GM19328 (cell line): ENCODE measurements around the gene CDC16.
"Not testable (repeated sequence)": the region's sequence is repeated elsewhere in the genome, so short reads cannot be mapped to it uniquely, and the experiment has no call there.

Experiments used
- ATAC-seq: cut with Tn5 transposase; IDR thresholded peaks from one replicate; pipeline ENCODE4 v1.9.1; 2021; ENCODE audit warnings: mild to moderate bottlenecking, moderate library complexity; ENCODE audit not compliant: unreplicated experiment

The CDC16 gene

DNA sequence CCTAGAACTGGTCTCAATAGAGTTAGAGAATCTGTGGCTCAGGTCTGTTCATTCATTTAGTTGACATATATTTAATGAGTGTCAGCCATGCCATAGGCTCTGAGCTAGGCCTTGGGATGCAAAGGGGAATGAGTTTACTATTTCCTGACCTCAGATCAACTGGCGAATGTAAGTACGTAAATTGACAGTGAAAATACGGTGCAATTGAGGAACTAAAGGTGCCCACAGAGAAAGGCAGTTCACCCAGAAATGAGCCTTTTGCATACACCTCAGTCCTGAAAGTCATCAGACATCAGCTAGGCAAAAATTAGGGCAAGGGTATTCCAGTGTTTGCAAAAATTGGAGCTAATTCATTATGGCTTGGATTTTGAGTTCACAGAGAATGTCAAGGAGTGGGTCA is 26.1 kb downstream of the CDC16 start:
- ATAC-seq: no peak

DNA sequence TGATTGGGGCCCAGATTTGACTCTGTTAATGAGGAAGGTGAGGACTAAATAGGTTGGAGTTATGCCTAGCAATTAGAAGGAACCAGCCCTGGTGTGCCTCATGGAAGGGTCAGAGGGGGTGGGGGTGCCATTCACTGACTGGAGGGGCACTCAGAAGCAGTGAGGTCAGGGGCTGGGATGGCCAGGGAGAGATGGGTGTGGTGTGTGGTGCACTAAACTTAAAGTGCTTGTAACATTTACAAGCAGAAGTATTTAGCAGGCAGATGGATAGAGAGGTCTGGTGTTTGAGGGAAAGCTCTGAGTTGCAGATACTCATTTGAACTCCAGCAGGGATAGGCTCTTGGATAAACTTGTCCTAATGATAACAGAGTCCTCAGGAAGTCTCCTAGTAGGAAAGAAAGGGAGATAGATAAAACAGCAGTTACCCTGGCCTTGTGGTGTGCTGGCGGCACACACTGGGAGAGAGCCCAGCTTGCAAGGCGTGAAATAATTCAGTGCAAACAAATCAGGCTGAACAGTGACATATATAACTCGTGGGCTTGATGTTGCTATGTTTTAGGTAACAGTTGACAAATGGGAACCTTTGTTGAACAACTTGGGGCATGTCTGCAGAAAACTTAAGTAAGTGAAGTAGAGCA is 26.8 kb downstream of the CDC16 start:
- no peak for ATAC-seq

DNA sequence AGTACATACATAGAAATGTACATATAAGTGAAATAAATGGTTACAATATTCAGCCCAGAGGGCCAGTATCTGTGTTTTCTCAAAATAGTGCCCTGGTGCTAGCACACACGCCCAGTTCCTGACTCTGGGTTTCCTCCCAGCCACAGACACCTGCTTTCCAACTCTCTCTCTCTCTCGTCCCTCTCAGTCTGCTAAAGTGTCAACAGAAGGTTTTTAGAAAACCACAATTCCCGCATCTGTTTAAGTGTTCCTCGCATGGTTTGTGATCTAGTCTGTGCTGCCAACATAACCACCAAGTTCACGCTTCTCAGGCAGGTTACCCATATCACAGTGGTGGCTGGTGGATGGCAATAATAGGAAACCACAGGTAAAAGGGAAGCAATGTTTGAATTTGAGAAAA is 28.9 kb downstream of the CDC16 start:
- no peak for ATAC-seq

DNA sequence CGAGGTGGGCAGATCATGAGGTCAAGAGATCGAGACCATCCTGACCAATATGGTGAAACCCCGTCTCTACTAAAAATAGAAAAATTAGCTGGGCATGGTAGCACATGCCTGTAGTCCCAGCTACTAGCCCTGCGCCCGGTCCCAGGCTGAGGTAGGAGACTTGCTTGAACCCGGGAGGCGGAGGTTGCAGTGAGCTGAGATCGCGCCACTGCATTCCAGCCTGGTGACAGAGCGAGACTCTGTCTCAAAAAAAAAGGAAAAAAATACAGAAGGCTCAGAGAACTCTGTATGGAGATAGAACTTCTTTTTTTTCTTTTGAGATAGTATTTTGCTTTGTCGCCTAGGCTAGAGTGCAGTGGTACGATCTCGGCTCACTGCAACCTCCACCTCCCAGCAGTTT is 29.6 kb downstream of the CDC16 start:
- not testable (repeated sequence) for ATAC-seq

DNA sequence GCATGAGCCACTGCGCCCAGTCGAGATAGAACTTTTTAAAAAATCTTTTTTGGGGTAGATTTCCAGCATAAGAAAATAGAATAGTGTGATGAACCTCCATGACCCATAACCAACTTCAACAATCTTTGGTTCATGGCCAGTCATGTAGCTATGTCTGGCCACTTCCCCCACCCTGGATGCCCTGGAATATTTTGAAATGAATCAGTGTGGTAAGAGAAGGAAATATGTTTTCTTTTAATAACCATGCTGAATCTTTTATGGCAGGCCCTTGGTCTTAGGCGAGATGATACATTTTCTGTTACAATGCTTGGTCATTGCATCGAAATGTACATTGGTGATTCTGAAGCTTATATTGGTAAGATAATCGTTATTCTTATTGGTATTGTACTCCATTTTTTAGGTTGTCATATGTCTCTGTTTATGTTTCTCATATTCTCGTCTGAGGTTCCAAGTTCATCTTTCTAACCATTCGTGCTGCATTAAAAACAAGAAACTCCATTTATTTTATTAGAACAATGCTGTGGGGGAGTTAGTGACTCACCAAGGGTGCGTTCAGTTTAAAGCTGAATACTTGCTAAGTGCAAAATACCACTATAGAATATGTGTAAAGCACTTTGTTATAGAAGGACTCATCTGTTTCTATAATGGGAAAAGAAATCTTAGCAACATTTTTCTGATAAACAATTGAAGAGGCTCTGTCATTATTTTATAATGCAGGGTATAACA is 30.4 kb downstream of the CDC16 start:
- no peak for ATAC-seq

DNA sequence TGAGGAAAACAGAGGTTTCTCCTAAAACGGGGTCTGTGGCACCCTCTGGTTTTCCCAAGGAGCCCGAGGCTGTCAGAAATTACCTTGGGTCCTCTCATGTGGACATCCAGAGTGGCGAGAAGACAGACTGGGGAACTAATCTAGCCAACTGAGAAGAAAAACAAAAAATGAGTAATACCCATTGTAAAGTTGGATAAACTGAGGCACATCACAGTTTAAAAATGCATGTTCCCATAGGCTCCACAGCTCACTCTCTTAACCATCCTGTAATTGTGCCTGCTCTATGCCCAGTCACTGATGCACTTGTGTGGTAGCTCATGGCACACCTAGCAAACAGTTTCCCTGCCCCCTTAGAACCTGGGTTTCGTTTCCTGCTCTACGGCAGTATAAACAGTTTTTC is 31.5 kb downstream of the CDC16 start:
- ATAC-seq: no peak

DNA sequence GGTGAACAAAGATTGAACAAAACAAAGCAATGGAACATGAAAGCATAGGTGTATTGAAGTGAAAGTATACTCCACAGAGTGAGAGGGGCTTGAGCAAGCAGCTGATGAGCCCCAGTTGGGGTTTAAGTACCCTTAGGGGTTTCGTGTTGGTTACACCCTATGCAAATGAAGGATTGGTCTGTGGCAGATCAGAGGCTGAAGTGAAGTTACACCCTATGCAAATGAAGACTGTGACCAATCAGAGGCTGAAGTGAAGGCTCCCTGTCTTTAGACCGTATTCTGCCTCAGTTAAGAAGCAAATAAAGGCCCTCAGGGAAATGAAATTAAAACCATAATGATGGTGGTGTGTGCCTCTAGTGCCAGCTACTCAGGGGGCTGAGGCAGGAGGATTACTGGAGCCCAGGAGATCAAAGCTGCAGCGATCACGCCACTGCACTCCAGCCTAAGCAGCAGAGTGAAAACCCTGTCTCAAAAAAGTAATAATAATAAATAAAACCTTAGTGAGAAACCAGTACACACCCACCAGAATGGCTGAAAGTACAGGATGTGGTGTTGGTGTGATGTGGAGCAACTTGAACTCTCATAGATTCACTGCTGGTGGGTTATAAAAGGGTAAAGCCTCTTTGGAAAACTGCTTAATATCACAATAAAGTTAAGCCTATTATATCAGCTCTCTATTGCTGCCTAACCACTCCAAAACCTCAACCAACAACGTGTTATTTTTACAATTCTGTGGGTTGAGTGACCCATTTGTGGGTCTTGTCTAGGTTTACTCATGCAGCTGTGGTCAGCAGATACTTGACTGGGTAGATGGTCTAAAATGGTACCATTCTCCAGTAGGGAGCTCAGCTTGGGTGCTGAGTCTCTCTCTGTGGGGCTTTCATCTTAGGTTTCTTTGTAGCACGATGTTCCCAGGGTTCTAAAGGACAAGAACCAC is 33.9 kb downstream of the CDC16 start:
- ATAC-seq: no peak

DNA sequence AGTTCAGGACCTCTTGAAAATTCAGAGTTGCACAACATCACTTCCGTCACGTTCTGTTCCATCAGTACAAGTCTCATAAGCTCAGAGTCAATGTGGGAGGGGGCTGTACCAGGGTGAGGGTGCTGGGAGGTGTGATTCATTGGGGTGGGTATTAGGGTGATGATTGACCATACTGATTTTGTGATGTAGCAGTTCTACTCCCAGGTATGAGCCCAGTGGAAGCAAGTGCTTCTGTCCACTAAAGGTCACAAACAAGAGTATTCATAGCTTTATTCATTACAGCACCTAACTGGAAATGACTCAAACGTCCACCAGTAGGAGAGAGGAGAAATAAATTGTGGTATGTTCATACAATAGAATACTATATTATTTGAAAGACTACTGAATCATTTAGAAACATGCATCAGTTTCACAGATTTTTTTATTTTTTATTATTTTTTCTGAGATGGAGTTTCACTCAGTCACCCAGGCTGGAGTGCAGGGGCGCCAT is 34.6 kb downstream of the CDC16 start:
- ATAC-seq: no peak

DNA sequence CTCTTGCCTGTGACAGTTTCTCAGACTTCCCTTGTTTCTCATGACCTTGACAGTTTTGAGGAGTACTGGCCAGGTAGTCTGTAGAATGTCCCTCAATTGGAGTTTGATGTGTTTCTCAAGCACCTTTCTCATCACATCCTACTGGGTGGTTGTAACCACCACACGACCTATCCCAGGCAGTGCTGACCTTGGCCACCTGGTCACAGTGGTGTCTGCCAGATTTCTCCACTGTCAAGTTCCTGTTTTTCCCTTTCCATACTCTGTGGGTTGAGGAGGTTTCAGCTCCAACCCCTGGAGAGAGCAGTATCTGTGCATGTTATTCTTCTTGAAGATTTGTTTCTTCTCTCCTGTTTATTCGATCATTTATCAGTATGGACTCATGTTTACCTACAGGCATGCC is 38.3 kb downstream of the CDC16 start:
- no peak for ATAC-seq

DNA sequence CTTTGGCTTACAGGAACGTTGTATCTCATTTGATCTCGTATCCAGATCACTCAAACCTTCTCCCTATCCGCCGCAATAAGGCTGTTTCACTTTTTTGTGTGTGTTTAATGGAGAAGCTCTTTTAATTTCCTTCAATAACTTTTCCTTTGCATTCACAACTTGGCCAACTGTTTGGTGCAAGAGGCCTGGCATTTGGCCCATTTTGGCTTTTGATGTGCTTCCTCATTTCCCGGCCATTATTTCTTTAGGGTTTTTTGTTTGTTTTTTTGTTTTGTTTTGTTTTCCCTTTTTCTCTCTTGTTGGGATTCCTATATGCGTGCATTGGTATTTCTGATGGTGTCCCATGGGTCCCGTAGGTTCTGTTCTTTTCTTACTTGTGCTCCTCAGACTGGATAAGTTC is 40.6 kb downstream of the CDC16 start:
- ATAC-seq: no peak

DNA sequence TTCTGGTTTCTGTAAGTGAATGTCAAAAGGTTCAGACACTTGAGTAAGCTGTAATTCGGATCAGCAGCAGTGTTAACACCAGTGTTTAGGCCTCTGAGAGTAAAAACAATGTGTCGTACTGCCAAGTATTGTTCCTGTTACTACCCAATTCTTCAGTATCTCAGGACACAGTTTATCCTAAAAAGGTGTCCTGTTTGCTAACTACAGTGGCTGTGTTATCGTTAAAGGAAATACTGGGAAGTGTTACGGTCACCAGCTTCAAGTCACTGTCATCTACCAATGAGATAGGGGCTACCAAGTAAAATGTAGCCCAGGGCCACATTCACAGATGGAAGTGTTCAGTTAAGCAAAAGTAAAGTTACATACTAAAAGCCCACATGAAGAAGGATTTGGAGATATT is 44.4 kb downstream of the CDC16 start:
- no peak for ATAC-seq

DNA sequence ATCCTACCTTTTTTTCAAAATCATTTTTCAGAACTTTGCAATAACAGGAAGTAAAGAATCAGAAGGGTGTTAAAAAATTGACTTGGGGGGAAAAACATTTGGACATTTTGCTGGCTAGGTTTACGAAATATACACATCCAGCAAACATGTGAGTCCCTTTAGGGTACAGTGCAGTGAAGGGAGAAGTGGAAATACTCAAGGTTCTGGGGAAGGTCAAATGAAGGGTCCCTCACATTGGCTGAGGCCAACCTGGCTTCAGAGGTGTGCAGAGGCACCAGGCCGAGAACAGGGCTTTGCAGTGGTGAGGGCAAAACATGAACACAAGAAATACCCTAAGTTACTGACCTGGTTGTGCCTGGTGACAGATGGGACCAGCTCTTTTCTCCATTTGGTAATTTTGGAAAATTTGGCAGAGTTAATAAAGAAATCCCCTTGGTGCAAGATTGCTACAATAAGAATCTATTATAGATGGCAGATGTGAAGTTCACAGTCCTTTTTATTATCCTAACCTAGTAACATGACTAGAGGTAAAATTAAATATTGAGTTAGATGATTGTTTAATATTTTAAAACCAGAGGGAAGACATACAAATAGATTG is 45.2 kb downstream of the CDC16 start:
- ATAC-seq: no peak

DNA sequence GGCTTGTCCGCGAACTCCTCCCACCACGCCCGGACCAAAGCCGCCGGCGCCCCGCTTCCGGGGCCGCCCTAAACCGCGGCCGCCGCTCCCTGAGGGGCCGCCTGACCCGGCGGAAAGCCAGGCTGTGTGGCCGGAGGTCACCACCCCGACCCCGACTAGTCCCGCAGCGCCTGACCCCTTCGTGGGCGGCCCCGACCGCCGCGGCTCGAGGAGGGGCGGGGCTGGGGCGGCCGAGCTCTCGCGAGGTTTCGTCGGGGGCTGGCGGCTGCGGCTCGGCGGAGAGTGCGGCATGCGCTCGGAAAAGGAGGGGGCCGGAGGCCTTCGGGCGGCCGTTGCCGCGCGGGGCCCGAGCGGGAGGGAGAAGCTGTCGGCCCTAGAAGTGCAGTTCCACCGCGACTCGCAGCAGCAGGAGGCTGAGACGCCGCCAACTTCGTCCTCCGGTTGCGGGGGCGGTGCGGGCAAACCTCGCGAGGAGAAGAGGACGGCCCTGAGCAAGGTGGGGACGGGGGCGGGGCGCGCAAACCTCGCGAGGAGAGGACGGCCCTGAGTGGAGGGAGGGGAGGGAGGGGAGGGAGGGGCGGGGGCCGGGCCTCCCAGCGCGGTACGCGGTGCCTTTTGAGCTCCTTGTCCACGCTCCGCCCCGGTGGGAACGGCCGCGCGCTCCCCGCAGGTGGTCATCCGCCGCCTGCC is 46.8 kb downstream of the CDC16 start, which contains the start of gene UPF3A:
UPF3A (plus strand) TSS at position 251 of the 690 bp plus-strand sequence; CDS start at position 290, 39 bp downstream.
- peak; percentile 59 for ATAC-seq

DNA sequence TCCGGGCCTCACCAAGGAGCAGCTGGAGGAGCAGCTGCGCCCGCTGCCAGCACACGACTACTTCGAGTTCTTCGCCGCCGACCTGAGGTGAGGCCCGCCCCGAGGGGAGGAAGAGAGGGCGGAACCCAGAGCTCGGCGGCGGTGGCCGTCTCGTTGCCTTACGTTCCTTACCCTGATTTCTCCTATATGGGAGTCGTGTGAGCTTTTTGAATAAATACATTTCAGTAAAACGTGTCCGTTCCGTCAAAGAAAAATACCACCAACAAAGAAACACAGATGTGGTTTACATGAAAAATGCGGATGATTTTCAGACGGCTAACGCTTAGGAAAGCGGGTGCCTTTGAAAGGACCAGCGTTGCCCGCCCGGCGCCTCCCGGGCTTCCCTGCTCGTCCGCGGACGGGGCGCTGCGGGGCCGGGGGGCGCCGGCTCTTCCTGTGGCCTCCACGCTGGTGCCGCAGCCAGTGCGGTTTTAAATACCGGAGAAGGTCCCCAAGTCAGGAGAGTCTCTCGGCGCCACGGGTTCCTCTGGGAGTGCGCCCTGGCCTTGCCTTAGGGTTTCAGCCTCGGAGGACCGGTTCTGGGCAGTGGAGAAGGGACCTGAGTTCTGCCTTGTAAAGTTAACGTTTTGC is 47.5 kb downstream of the CDC16 start:
- peak; percentile 49 for ATAC-seq

DNA sequence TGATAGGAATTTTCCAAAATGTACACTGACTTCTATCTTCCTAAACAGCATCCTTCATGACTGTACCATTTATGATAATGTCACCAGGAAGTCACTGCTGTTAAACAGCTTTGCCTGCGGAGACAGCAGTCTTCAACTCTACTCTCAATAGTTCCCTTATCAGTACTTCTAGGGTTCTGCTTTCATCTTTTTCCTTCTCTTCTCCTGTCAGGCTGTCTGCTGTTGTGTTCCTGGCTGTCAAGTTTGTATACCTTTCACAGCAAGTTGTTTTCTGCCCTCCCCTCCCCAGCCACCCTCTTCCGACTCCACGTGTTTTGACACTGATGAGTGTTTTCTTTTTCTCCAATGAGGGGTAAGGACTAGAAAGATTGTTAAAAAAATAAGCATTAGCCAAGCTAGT is 48.9 kb downstream of the CDC16 start:
- no peak for ATAC-seq

DNA sequence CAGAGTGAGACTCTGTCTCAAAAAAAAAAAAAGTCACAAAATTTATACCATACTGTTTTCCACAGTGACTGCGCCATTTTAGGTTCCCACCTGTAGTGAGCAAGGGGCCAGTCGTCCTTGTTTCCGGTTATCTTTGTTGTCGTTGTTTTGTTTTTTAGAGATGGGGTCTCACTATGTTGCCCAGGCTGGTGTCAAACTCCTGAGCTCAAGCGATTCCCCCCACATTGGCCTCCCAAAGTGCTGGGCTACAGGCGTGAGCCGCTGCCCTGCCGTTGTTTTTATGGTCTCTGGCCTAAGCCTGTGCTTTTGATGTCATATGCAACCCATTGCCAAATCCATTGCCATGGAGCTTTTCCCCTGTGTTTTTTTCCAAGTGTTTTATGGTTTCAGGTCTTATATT is 50.0 kb downstream of the CDC16 start:
- no peak for ATAC-seq

DNA sequence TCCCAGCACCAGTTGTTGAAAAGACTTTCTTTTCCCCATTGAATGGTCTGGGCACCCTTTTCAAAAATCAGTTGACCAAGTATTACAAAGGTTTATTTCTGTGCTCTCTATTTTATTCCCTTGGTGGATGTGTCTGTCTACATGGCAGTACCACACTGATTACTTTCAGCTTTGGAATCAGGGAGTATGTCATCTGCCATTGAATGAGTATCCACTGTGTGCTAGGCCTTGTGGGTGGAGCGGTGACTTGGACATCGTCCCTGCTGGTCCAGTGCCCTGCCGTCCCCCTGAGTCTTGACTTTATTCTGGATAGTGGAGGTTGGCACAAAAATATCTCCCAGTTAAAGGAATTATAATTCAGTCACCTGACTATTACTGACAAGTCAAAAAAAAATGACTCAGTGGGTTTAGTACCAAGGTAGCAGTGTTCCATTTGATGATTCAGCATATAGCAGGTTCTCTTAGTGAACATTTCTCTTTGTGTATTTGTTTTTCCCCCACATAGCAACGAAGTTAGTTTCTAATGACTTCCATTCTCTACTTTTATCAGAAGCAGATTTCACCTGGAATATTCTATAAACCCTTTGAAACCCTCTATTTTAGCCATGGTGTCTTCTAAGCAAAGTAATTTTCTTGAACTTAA is 50.6 kb downstream of the CDC16 start:
- no peak for ATAC-seq

DNA sequence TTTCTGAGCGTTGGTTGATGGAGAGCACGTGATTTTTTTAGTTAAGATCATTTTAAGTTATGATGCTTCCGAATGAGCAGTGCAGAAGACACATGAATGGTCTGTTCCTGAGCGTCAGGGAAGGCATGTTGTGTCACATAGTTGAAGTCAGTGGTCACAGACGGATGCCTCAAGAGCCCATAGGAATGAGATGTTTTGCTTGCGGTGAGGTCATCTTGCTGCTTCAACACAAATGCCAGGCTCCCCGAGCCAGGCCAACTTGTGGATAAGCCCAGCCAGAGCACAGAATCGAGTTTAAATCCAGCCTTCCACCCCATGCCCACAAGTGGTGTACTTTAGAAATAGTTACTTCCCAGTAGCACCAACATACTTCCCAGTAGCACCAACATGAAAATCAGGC is 52.1 kb downstream of the CDC16 start:
- ATAC-seq: no peak

DNA sequence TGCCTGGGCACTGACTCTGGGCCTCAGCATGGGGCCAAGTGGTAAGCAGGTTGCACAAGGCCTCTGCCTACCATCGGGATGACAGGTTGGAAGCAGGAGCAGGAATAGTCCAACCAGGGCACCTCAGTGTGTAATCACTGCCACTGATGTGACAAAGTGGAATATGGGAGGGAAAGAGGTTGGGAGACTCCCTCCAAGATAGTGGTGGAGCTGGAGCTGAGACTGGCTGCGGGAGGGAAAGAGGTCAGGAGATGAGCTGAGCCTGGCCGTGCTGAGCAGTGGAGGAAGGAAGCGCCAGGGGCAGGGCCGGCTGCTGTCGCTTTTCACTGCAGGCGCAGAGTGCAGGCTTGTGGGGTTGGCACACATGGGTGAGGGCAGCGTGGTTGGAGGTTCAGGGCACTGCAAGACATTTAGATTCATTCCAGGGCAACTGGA is 53.5 kb downstream of the CDC16 start:
- ATAC-seq: no peak
